SU-DHL-6 (cell line): Measurements from ENCODE around the gene ANKRD13D.

Experiments
- H2AFZ ChIP-seq: fragments of 200-600 bp; sonication (generic); 2 replicates; pipeline ENCODE4 v1.6.1; 2014; ENCODE audit warnings: low read depth, mild to moderate bottlenecking, moderate library complexity, mixed read lengths, antibody characterized with exemption, low read length; ENCODE audit not compliant: severe bottlenecking
- H3F3A ChIP-seq: fragments of 200-600 bp; shearing (Covaris generic); 2 replicates; pipeline ENCODE4 v1.6.0; 2016; ENCODE audit warnings: antibody characterized with exemption, mild to moderate bottlenecking; ENCODE audit not compliant: insufficient read depth
- H3K27ac ChIP-seq: fragments of 200-600 bp; sonication (generic); 2 replicates; pipeline ENCODE4 v1.5.1; 2016; ENCODE audit warnings: low read depth, mild to moderate bottlenecking, low read length, moderate library complexity, mixed read lengths
- H3K27me3 ChIP-seq: fragments of 200-600 bp; sonication (generic), shearing (Covaris generic); 2 replicates; pipeline ENCODE4 v1.6.0; 2014; ENCODE audit warnings: mild to moderate bottlenecking, low read length
- H3K36me3 ChIP-seq: fragments of 200-600 bp; sonication (generic); 2 replicates; pipeline ENCODE4 v1.6.1; 2014; ENCODE audit warnings: mild to moderate bottlenecking, low read length, mixed read lengths
- H3K4me2 ChIP-seq: fragments of 300-600, 200-600 bp; shearing (Covaris generic), sonication (generic); 2 replicates; pipeline ENCODE4 v1.6.0; 2014; ENCODE audit warnings: low read length, low read depth, mild to moderate bottlenecking; ENCODE audit not compliant: poor library complexity, severe bottlenecking
- H3K4me3 ChIP-seq: fragments of 200-600 bp; sonication (generic); 2 replicates; pipeline ENCODE4 v1.5.1; 2014; ENCODE audit warnings: antibody characterized with exemption, low read length, mild to moderate bottlenecking, mixed read lengths; ENCODE audit not compliant: insufficient read depth, poor library complexity, severe bottlenecking
- H3K79me2 ChIP-seq: fragments of 200-600 bp; sonication (generic); 2 replicates; pipeline ENCODE4 v1.6.1; 2014; ENCODE audit warnings: mild to moderate bottlenecking, low read length, moderate library complexity; ENCODE audit not compliant: insufficient read depth
- H3K9ac ChIP-seq: fragments of 200-600 bp; sonication (generic); 2 replicates; pipeline ENCODE4 v1.7.0; 2014; ENCODE audit warnings: mild to moderate bottlenecking, low read length
- H3K9me2 ChIP-seq: fragments of 200-600 bp; sonication (generic); replicated peaks from 2 replicates; pipeline ENCODE4 v1.6.1; 2014; ENCODE audit warnings: low read length; ENCODE audit not compliant: insufficient read depth
- H3K9me3 ChIP-seq: fragments of 200-600 bp; sonication (generic); 2 replicates; pipeline ENCODE4 v1.6.1; 2014; ENCODE audit warnings: low read length, mixed read lengths; ENCODE audit not compliant: insufficient read depth
- H4K20me1 ChIP-seq: fragments of 200-600 bp; sonication (generic); 2 replicates; pipeline ENCODE4 v1.6.1; 2014; ENCODE audit warnings: low read depth, mild to moderate bottlenecking, antibody characterized with exemption, low read length, moderate library complexity, mixed read lengths
- CTCF ChIP-seq: fragments of 200-600 bp; sonication (generic); IDR thresholded peaks from one replicate; pipeline ENCODE4 v1.5.1; 2017; ENCODE audit warnings: antibody characterized with exemption, mild to moderate bottlenecking, low read length, moderate library complexity; ENCODE audit not compliant: insufficient read depth, poor library complexity, severe bottlenecking
- EZH2phosphoT487 ChIP-seq: fragments of 200-600 bp; sonication (generic), shearing (Covaris generic); conservative IDR thresholded peaks from 2 replicates; pipeline ENCODE4 v1.6.1; 2018; ENCODE audit warnings: mild to moderate bottlenecking, antibody characterized with exemption, low read length, moderate library complexity, mixed read lengths

The ANKRD13D gene

GRCh38 chr11:67288452-67289225, 464 bp upstream of the ANKRD13D start:
- Histone ChIP-seq H3K27me3 (no peaks in the 10 kb centered on the region), H3F3A (peaks cover 28% of the 10 kb centered on the region), H3K4me3 (peak overlapping the region; percentile 71), H3K36me3 (no peaks in the 10 kb centered on the region), H3K4me2 (peak overlapping the region; percentile 79), H2AFZ (no peak overlapping the region), H3K9me2 (no peaks in the 10 kb centered on the region), H3K9ac (peak overlapping the region; percentile 97), H3K9me3 (no peaks in the 10 kb centered on the region), H3K27ac (peak overlapping the region; percentile 98), H3K79me2 (peaks cover 7% of the 10 kb centered on the region; the same call in 1 of the 2 replicates), H4K20me1 (no peaks in the 10 kb centered on the region)
- TF ChIP-seq CTCF = peak; percentile 37
- TF ChIP-seq EZH2phosphoT487 = no peak

GRCh38 chr11:67289651-67290479, 762 bp downstream of the ANKRD13D start:
- peaks cover 28% of the 10 kb centered on the region for H3F3A ChIP-seq
- H3K9me2 ChIP-seq = no peaks in the 10 kb centered on the region
- peak overlapping the region; percentile 87 for H3K4me2 ChIP-seq
- no peaks in the 10 kb centered on the region for H4K20me1 ChIP-seq
- H3K36me3 ChIP-seq = peaks cover 11% of the 10 kb centered on the region; the same call in 1 of the 2 replicates
- no peaks in the 10 kb centered on the region for H3K27me3 ChIP-seq
- H3K9ac ChIP-seq = peak overlapping the region; percentile 97
- H3K79me2 ChIP-seq = peaks cover 7% of the 10 kb centered on the region; the same call in 1 of the 2 replicates
- no peaks in the 10 kb centered on the region for H3K9me3 ChIP-seq
- no peak for TF ChIP-seq EZH2phosphoT487
- TF ChIP-seq CTCF = no peak
- peak overlapping the region; percentile 65 for H3K27ac ChIP-seq
- H2AFZ ChIP-seq = no peak overlapping the region
- H3K4me3 ChIP-seq = peak overlapping the region; percentile 72

DNA sequence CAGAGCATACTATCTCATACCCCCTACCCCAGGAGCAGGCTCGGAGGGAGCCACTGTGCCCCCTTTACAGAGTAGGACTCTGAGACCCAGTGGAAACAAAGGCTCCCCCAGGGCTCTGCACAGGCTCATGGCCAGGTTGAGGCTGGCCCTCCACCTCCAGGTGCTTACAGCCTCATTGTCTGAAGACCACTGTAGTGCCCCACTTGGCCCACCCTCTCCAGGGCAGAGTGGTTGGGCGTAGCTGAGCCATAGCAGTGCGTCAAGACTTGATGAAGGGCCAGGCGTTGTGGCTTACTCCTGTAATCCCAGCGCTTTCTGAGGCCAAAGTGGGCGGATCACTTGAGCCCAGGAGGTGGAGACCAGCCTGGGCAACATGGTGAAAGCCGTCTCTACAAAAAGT, 1.7 kb downstream of the ANKRD13D start:
- no peak for TF ChIP-seq EZH2phosphoT487
- no peak for TF ChIP-seq CTCF
- H3K9me3 ChIP-seq = no peaks in the 10 kb centered on the region
- peaks cover 7% of the 10 kb centered on the region; the same call in 1 of the 2 replicates for H3K79me2 ChIP-seq
- H2AFZ ChIP-seq = no peak overlapping the region
- no peak overlapping the region for H3K9ac ChIP-seq
- H3K27me3 ChIP-seq = no peaks in the 10 kb centered on the region
- H3K9me2 ChIP-seq = no peaks in the 10 kb centered on the region
- no peaks in the 10 kb centered on the region for H4K20me1 ChIP-seq
- no peak overlapping the region for H3K4me2 ChIP-seq
- H3K36me3 ChIP-seq = peaks cover 18% of the 10 kb centered on the region
- peaks cover 28% of the 10 kb centered on the region for H3F3A ChIP-seq
- H3K27ac ChIP-seq = no peak overlapping the region
- no peak overlapping the region for H3K4me3 ChIP-seq
